ENCODE results near the gene GPX2. TPM values are rescaled to one million over a fixed set of nuclear protein-coding genes. Genes with fewer than 3 reads are reported as not detected.

GPX2 gene
- total RNA-seq, 1 experiment from 2014 or later: not detected

DNA sequence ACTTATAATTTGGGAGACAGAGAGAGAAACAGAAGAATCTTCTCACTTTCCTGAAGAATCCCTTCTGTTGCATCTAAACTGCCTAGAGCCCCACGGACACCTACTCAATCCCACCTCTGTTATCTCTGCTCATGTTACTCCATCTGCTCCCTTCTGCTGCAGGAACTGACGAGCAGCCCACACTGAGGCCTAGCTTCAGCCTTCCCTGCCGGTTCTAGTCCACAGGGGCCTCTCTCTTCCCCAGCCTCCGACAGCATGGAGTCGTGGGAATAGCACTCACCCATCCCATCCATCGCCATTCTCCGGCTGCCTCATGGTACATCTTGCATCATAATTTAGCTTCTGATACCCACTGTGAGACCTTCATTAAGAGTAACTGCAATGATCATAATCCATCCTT lies 25.6 kb upstream of the GPX2 start:
- Histone ChIP-seq H3K4me3 (no peak overlapping the region), H3K27me3 (no peaks in the 10 kb centered on the region), H3K36me3 (no peaks in the 10 kb centered on the region), H3K9me3 (no peaks in the 10 kb centered on the region)
- no peak for DNase-seq

DNA sequence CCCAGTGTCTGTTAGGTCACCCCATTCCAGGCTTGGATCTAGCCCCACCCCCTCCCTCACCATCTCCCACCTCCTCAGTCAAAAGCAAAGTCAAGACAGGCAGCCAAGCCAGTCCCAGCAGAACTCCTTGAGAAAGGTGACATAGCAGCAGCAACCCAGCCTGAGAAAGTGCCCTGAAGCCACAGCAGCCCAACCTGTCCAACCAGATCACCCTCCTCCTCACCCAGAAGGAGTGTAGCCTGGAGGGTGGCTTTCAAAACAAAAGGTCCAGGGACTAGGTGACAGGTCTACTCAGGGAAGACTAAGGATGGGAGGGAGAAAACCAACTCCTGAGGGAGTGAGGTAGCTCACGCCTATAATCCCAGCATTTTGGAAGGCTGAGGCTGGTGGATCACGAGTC lies 24.4 kb upstream of the GPX2 start:
- Histone ChIP-seq H3K9me3 (no peaks in the 10 kb centered on the region), H3K27me3 (no peaks in the 10 kb centered on the region), H3K4me3 (no peak overlapping the region), H3K36me3 (no peaks in the 10 kb centered on the region)
- no peak for DNase-seq

DNA sequence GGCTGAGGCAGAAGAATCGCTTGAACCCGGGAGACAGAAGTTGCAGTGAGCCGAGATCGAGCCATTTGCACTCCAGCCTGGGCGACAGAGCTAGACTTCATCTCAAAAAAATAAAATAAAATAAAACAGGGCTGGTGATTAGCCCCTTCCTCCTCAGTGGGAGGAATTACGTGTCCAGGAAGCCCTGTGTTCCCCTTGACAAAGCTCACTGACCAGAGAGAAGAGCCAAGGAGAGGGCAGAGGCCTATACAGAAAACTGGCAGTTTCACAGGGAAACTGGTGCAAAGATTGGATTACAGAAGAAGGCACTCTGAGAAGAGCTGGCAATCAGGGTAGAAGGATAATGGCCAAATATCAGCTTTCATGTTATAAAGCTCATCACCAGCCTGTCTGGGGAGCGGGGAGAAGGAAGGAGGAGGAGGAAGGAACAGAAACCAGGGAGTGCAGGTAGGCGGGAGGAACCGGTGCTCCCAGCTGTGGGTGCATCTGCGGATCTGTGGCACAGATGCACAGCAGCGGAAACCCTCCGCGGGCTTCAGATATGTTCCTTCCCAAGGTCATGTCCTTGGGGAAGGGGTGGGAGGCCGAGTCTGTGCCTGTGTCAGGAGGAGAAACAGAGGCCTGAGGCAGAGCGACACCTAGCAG lies 22.9 kb upstream of the GPX2 start:
- DNase-seq: no peak
- Histone ChIP-seq H3K27me3 (no peaks in the 10 kb centered on the region), H3K36me3 (no peaks in the 10 kb centered on the region), H3K9me3 (no peaks in the 10 kb centered on the region), H3K4me3 (no peak overlapping the region)

DNA sequence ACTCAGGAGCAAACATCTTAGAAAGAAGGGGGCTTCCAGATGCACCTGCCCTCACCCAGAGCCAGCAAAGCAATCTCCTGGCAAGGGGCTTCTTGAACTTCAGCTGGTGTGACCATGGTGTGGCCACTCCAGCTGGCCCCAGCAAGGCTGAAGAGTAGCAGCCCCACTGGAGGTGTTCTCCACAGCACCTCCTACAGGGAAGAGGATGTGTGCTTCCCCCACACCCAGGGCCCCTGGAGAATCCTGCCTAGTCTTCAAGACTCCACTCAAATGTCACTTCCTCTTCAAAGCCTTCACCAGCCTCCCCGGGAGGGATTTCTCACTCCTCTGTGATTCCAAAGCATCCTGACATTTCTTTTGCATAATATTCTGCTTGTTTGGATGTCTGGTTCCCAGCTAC lies 21.1 kb upstream of the GPX2 start:
- H3K27me3 ChIP-seq: no peaks in the 10 kb centered on the region
- DNase-seq: no peak
- no peaks in the 10 kb centered on the region for H3K9me3 ChIP-seq
- H3K4me3 ChIP-seq: no peak overlapping the region
- H3K36me3 ChIP-seq: no peaks in the 10 kb centered on the region

DNA sequence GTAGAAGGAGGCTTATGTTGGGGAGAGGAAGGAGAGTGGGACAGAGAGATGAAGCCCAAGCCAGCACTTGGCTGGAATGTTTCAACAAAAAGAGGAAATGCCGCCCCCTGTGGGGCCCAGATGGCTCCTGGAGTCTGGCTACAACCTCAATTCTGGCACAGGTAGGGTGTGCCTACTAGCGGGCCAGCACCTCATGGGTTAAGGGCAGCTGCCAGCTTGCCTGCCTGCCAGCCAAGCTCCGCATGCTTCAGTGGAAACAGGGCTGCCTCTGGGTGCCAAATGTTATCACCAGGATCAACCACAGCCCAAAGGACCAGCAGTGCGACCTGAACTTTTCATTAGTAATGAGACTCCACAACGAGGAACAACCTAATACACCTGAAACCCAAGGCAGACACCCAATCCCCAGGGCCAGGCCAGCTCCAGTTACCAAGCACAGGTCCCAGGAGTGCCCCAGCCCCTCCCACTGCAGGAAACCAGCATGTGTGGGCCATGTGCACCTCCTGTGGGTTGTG lies 18.3 kb upstream of the GPX2 start:
- H3K9me3 ChIP-seq: no peaks in the 10 kb centered on the region
- H3K36me3 ChIP-seq: no peaks in the 10 kb centered on the region
- no peak for DNase-seq
- no peaks in the 10 kb centered on the region for H3K27me3 ChIP-seq
- no peak overlapping the region for H3K4me3 ChIP-seq

DNA sequence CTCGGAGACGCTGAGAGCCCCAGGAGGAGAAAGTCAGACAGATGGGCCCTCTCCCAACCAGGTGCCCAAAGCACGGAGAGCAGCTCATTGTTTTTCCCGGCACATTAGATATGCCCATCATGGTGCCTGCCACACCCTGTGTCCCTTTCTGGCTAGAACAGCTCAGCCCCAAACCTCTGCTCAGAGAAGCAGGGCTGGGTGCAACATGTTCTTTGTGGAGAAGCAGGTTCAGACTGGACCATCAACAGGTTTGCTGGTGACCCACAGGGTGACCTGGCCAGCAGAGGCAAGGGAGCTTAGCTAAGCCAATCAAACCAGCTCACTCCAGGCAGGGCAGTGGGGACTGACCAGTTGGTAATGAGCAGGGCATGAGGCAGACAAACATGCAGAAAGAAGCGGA lies 16.2 kb upstream of the GPX2 start:
- DNase-seq: no peak
- Histone ChIP-seq H3K36me3 (no peaks in the 10 kb centered on the region), H3K27me3 (no peaks in the 10 kb centered on the region), H3K9me3 (no peaks in the 10 kb centered on the region), H3K4me3 (no peak overlapping the region)

DNA sequence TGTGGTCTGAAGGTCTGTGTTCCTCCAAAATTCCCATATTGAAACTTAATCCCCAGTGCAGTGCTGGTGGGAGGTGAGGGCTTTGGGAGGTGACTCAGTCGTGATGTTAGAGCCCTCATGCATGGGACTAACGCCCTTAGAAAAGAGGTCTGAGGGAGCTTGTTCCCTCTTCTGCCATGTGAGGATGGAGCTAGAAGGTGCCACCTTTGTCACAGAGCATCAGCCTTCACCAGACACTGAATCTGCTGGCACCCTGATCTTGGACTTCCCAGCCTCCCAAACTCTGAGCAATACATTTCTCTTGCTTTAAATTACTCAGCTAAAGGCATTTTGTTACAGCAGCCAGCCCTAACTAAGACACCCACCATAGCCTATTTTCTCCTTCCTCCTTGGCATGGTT lies 15.7 kb upstream of the GPX2 start:
- H3K4me3 ChIP-seq: no peak overlapping the region
- H3K9me3 ChIP-seq: no peaks in the 10 kb centered on the region
- no peaks in the 10 kb centered on the region for H3K27me3 ChIP-seq
- DNase-seq: no peak
- H3K36me3 ChIP-seq: no peaks in the 10 kb centered on the region

DNA sequence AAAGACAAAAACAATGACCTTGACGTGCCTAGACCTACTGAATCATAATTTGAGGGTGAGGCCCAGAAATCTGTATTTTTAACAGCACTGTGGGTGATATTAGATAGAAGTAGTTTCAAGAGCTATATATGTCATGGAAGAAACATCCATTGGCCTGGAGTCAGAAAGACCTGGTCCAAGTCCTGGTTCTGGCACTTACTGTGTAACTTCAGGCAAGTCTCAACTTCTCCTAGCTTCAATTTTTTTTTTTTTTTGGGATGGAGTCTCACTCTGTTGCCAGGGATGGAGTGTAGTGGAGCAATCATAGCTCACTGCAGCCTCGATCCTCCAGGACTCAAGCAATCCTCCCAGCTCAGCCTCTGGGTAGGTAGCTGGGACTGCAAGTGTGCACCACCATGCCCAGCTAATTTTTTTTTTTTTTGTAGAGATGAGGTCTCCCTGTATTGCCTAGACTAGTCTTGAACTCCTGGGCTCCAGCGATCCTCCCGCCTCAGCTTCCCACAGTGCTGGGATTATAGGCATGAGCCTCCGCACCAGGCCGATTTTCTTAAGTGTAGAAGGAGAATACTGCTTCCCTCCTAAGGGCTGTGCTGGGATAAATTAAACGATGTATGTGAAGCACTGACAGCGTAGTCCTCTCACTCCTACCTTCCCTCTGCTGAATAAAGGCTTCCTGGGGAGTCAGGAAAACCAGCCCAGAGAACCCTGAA lies 14.3 kb upstream of the GPX2 start:
- Histone ChIP-seq H3K27me3 (no peaks in the 10 kb centered on the region), H3K9me3 (no peaks in the 10 kb centered on the region), H3K36me3 (no peaks in the 10 kb centered on the region), H3K4me3 (no peak overlapping the region)
- no peak for DNase-seq

DNA sequence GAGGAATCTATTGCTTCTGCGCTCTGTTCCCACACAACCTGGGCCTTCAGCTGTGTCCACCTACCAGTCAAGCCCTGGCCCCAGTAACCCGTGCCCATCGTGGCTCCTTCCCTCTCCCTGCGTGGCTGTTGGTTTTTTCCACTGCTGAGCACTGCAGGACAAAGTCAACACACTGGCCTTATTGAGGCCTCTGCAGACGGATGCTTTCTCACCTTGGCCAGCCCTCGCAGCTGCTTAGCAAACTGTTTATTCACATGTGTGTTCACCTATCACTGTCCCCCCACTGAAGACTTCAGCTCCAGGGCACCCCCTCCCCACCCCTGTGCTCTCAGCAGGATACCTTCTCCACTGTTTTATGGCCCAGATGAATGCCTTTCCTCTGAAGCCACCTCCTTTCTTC lies 12.8 kb upstream of the GPX2 start:
- H3K27me3 ChIP-seq: no peaks in the 10 kb centered on the region
- no peaks in the 10 kb centered on the region for H3K36me3 ChIP-seq
- H3K9me3 ChIP-seq: no peaks in the 10 kb centered on the region
- DNase-seq: no peak
- H3K4me3 ChIP-seq: no peak overlapping the region

DNA sequence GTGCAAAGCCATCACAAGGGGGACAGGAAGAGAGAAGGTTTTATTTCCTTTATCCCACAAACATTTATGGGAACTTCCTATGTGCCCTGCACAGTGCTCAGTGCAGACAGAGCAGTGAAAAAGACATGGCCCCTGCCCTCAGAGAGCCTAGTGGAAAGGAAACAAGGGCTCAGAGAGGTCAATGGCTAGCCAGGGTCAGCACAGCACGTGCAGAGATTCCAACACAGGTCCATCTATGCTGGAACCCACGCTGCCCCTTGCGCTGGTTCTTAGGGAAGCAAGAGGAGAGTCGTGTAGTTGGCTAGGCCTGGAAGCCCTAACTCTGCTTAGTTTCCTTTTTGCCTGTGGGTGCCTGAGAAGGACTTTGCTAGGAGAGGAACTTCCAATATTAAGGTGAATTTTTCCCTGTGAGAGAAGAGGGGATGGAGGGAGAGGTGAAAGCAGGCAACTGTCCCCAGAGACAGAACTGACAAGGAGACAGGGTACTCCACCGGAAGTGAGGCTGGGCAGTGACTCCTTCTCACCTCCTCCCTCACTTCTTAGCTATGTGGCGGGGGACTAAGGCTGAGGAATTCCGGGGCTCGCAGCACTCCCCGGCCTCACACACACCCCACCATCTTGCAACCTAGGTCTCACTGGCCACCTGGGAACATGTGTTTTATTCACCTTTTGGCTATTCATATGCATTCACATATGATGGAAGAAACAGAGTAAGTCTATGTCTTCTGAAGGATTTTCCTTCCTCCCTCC lies 12.1 kb upstream of the GPX2 start:
- H3K27me3 ChIP-seq: no peaks in the 10 kb centered on the region
- DNase-seq: no peak

DNA sequence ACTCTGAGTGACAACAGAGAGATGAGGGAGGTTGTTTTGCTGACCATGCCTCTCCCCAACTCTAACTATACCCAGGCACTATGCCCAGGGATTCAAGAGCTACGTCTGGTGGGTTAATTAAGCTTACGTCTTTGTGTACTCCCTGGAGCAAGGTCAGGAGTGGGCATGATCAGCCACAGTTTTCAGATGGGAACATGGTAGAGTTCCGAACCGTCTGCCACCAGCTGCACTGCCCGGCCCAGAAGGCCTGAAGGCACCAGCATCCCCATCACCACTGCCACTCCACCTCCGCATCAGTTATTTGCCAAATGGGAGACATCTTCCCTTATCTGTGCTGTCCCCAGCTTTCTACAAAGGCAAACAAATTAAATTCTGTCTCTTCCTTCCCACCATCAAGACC lies 11.1 kb upstream of the GPX2 start:
- no peaks in the 10 kb centered on the region for H3K27me3 ChIP-seq

More for the DNA sequence above, 12.1 kb upstream of the GPX2 start:
- no peaks in the 10 kb centered on the region for H3K36me3 ChIP-seq
- no peaks in the 10 kb centered on the region for H3K9me3 ChIP-seq
- H3K4me3 ChIP-seq: no peak overlapping the region

DNA sequence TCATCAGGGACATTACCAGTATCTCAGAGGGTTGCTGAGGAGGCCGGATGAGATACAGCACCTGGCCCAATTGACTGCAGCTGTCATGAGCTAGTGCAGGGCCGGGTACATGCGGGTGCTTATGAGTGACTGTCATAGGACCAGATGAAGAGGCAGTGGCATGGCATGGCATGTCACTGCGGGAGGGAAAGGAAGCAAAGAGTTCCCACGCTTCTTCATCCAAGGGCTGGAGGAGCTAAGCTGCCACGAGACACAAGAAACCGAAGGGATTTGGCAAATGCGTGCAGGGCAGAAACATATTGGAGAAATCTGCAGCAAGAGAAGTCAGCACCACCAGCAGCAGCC lies 10.7 kb upstream of the GPX2 start:
- Histone ChIP-seq H3K36me3 (no peaks in the 10 kb centered on the region), H3K27me3 (no peaks in the 10 kb centered on the region), H3K9me3 (no peaks in the 10 kb centered on the region), H3K4me3 (no peak overlapping the region)
- no peak for DNase-seq

More for the DNA sequence above, 11.1 kb upstream of the GPX2 start:
- Histone ChIP-seq H3K9me3 (no peaks in the 10 kb centered on the region), H3K36me3 (no peaks in the 10 kb centered on the region), H3K4me3 (no peak overlapping the region)
- DNase-seq: no peak

DNA sequence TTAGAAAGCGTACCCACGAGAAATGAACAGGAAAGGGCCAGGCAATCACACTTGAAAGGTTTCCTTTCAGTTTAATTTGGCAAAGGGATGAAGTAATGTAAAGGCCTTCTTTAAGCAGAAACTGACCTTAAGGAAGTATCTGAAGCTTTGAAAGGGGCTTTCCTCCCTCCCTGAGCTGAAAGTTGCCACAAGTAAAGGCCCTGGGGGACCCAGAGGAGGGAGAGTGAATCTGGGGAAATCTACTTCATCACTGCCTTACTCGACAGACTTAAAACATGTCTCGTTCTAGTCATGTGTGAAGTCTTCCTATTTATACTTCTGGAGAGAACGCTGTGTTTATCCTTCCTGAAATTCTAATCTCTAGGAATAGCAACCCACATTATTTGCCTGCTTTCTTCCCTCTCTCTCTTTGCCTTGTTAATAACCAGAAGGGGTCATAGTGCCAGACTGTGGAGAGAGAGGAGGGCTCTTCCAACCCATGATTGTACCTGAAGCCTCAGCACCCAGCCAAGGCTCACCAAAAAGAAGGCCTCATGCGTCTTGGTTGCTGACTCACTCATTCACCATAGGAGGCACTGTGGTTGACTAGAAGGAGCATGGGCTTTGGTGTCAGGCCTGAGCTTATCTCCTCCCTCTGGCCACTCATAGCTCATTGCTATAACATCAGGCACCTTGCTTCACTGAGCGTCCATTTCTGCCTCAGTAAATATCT lies 10.2 kb upstream of the GPX2 start:
- no peak for DNase-seq
- Histone ChIP-seq H3K4me3 (no peak overlapping the region), H3K36me3 (no peaks in the 10 kb centered on the region), H3K9me3 (no peaks in the 10 kb centered on the region), H3K27me3 (no peaks in the 10 kb centered on the region)

DNA sequence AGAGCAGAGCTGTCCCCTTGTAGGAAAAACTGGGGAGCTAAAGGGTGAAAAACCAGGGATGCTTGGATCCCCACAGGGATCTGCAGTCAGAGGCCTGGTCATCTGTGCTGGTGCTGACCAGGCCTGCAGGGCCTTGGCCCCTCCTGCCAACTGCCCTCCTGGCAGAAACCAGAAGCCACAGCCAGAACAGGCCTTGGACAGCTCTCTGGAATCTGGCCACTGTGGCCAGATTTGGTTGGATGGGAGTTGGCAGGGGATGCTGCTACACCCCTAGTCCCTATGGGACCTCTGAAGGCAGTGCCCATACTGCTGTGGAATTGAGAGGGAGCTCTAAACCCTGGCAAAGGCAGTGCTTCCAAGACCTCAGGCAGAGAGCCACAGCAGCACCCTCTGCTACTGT lies 9.2 kb upstream of the GPX2 start:
- Histone ChIP-seq H3K9me3 (no peaks in the 10 kb centered on the region), H3K4me3 (no peak overlapping the region), H3K36me3 (no peaks in the 10 kb centered on the region), H3K27me3 (no peaks in the 10 kb centered on the region)
- no peak for DNase-seq

DNA sequence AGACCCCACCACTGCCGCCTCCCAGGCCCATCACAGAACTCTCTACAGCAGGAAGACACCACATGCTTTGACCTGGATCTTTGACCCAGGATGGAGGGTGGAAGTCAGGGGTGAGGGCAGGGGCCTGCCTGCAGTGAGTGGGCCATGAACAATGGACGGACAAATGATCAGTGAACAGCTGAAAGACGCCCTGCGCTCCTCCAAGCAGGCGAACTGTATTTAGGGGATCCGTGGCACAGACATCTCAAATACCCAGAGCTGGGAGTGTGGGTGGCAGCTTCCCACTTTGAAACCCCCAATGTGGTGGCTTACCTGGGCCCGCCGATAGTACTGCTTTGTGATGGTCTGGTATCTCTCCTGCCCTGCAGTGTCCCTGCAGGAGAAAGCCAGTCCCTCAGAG lies 8.7 kb upstream of the GPX2 start:
- no peak for DNase-seq
- H3K27me3 ChIP-seq: no peaks in the 10 kb centered on the region
- H3K9me3 ChIP-seq: no peaks in the 10 kb centered on the region
- no peaks in the 10 kb centered on the region for H3K36me3 ChIP-seq
- H3K4me3 ChIP-seq: no peak overlapping the region

DNA sequence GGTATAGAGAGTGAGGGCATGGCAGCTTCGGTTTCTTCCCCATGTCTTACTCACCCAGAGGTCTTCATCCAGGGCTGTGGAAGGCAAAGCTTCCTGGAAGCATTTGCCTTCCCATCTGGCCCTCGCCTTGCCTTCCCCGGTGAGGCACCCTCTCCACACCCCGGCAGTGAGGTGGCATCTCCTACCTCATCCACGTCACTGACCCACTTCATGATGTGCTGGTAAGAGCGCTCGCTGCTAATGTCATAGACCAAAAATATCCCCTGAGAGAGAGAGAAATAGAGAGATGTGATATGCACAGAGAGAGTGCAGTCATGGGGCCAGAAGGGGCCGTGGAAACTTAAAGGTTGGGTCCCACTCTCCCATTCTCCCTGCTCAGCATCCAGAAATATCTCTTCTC lies 8.3 kb upstream of the GPX2 start:
- Histone ChIP-seq H3K27me3 (no peaks in the 10 kb centered on the region), H3K36me3 (no peaks in the 10 kb centered on the region), H3K9me3 (no peaks in the 10 kb centered on the region), H3K4me3 (no peak overlapping the region)
- DNase-seq: no peak

DNA sequence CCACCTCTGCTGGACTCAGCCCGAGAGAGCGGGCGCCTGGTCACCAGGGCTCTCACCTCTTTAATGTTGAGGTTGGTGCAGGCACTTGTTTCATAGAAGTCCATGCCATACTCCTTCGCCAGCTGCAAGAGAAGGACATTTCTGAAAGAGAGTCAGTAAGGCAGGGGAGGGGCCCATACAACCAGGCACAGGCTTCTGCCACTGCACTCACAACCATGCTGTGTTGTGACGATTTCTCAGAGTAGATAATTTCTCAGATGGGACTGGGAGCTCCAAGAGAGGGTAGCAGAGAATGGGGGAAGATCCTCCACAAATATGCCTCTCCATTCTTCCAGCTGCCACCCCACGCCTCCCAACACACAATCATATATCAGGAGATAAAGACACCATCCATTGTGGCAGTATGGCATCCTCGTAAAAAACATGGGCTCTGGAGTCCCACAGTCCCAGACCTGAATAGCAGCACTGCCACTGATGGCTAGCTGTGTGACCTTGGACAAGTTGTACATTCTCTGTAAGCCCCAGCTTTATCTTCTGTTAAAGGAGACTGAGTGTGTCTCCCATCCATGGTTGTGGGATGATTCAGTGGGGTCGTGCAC lies 6.2 kb upstream of the GPX2 start:
- DNase-seq: no peak
- H3K36me3 ChIP-seq: no peaks in the 10 kb centered on the region
- no peaks in the 10 kb centered on the region for H3K27me3 ChIP-seq
- H3K4me3 ChIP-seq: no peak overlapping the region
- H3K9me3 ChIP-seq: no peaks in the 10 kb centered on the region
